HG02938 (cell line): ENCODE data around the gene APAF1.
"Not testable (repeated sequence)": the region's sequence is repeated elsewhere in the genome, so short reads cannot be mapped to it uniquely, and the experiment has no call there.

Source experiments
- ATAC-seq: cut with Tn5 transposase; IDR thresholded peaks from one replicate; pipeline ENCODE4 v1.9.1; 2021; ENCODE audit warnings: mild to moderate bottlenecking, moderate library complexity; ENCODE audit not compliant: unreplicated experiment

APAF1 gene, protein sequence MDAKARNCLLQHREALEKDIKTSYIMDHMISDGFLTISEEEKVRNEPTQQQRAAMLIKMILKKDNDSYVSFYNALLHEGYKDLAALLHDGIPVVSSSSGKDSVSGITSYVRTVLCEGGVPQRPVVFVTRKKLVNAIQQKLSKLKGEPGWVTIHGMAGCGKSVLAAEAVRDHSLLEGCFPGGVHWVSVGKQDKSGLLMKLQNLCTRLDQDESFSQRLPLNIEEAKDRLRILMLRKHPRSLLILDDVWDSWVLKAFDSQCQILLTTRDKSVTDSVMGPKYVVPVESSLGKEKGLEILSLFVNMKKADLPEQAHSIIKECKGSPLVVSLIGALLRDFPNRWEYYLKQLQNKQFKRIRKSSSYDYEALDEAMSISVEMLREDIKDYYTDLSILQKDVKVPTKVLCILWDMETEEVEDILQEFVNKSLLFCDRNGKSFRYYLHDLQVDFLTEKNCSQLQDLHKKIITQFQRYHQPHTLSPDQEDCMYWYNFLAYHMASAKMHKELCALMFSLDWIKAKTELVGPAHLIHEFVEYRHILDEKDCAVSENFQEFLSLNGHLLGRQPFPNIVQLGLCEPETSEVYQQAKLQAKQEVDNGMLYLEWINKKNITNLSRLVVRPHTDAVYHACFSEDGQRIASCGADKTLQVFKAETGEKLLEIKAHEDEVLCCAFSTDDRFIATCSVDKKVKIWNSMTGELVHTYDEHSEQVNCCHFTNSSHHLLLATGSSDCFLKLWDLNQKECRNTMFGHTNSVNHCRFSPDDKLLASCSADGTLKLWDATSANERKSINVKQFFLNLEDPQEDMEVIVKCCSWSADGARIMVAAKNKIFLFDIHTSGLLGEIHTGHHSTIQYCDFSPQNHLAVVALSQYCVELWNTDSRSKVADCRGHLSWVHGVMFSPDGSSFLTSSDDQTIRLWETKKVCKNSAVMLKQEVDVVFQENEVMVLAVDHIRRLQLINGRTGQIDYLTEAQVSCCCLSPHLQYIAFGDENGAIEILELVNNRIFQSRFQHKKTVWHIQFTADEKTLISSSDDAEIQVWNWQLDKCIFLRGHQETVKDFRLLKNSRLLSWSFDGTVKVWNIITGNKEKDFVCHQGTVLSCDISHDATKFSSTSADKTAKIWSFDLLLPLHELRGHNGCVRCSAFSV (N-terminal part only)

DNA sequence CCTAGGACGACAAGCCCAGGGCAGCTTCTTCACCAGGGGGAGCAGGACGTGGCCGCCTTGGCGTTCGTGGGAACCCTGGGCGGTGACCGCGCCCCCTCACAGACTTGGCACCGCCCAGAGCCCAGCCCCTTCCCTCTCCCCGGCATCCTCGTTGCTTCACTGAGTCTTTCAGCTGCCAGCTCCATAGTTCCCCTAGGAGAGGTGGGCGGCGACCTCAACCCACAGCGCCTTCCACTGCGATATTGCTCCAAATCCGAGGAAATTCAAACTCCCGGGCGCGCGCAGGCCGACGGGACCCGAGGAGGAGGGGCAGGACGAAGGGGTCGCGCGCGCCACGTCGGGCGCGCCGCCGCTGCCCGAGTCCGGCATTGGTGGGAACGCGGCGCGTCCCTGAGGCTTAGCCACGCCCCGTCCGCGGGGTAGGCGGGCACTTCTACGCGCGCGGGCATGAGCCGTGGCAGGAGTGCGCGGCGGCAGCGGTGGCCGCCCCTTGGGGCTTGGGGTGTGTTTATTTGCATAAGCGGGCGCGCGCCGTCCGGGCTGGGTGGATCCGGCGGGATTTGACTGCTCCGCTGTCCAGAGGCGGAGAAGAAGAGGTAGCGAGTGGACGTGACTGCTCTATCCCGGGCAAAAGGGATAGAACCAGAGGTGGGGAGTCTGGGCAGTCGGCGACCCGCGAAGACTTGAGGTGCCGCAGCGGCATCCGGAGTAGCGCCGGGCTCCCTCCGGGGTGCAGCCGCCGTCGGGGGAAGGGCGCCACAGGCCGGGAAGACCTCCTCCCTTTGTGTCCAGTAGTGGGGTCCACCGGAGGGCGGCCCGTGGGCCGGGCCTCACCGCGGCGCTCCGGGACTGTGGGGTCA is at the start of gene APAF1, which contains the start of gene IKBIP:
TSS of gene APAF1 (plus strand) at position 579 of the 860 bp plus-strand sequence. CDS start 3,070 bp downstream, outside the sequence.
TSS of gene IKBIP (minus strand) at position 77 of the 860 bp plus-strand sequence. CDS start 87 bp downstream, outside the sequence.
- peak; percentile 76 for ATAC-seq

GRCh38 chr12:98597313-98597712 is 47.8 kb upstream of the APAF1 start:
- ATAC-seq: not testable (repeated sequence)

DNA sequence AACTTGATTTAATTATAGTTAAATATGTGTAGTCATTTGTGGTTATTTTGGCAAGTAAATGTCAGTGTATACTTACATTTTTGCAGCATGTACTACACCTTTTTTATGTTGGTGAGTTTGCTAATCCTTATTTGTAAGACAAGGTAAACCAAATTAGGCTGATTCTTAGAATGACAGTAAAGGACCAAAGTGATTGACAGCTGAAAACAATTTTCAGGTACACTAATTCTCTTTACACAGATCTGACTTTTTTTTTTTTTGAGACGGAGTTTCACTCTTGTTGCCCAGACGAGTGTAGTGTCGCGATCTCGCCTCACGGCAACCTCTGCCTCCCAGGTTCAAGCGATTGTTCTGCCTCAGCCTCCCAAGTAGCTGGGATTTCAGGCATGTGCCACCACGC is 43.2 kb upstream of the APAF1 start:
- ATAC-seq: no peak

- no peak for ATAC-seq
Measured at GRCh38 chr12:98606359-98606988, 38.6 kb upstream of the APAF1 start.

DNA sequence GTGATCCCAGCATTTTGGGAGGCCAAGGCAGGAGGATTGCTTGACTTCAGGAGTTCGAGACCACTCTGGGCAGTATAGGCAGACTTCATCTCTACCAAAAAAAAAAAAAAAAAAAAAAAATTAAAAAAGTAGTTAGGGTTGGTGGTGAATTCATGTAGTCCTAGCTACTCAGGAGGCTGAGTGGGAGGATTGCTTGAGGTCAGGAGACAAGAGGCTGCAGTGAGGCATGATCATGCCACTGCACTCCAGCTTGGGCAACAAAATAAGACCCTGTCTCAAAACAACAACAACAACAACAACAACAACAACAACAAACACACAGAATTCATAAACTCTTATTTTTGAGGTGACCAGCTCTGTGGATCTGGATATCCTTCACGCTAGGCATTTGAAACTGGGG is 34.5 kb upstream of the APAF1 start:
- ATAC-seq: no peak

DNA sequence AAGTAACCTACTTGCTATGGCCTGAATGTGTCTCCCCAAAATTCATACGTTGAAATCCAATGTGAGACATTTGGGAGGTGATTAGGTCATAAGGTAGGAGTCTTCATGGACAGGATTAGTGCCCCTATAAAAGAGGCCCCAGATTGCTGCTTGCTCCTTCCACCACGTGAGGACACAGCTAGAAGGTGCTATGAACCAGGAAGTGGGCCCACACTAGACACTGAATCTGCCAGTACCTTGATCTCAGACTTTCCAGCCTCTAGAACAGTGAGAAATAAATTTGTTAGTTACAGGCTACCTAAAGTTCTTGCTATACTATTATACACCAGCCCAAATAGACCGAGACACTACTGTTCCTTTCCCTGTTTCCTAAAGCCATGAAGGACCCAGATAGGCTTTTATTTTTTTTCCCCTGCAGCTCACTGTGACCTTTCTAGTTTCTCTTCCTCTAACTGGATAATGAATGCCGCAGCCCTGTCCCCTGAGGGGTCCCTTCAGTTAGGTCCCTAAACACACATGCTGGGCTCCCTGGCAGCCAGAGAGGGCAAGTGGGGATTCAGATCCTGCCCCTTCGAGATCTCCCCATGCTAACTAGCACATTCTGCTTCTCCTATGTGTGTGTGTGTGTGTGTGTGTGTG is 32.3 kb upstream of the APAF1 start:
- peak; percentile 86 for ATAC-seq

- ATAC-seq: no peak
Measured at GRCh38 chr12:98618952-98619351, 26.1 kb upstream of the APAF1 start.

- peak; percentile 93 for ATAC-seq
Measured at GRCh38 chr12:98635657-98636323, 9.3 kb upstream of the APAF1 start.

- no peak for ATAC-seq
Measured at GRCh38 chr12:98637068-98637467, 8.0 kb upstream of the APAF1 start.

DNA sequence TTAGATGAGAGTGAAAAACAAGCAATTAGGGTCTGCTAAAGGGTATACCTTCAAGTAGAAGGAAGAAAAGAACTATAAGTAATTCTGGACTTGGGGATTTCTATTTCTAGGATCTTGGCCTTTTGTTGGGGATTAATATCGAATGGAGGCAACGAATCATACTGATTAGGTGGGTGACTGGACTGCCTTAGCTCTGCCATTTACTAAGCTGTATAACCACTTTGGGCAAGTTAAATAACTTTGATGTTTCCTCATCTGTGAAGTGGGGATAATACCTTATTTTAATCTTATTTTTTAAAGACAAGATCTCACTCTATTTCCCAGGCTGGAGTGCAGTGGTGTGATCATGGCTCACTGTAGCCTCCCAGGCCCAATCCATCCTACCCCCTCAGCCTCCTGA is 7.1 kb upstream of the APAF1 start:
- no peak for ATAC-seq

GRCh38 chr12:98639491-98639890 is 5.6 kb upstream of the APAF1 start:
- no peak for ATAC-seq

GRCh38 chr12:98642801-98643200 is 2.3 kb upstream of the APAF1 start:
- ATAC-seq: not testable (repeated sequence)

DNA sequence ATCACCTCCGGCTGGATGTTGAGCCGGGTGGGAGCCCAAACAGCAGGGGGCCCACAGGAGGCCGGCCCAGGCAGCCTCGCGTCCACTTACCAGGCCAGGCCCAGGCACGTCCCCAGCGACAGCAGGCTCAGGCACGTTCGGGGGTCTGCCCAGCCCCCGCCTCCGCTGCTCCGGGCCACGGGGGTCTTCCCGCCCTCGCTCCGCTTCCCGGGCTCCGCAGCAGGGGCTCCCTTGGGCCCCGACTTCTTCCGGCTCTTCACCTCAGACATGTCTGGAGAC is 718 bp upstream of the APAF1 start:
- peak; percentile 22 for ATAC-seq

DNA sequence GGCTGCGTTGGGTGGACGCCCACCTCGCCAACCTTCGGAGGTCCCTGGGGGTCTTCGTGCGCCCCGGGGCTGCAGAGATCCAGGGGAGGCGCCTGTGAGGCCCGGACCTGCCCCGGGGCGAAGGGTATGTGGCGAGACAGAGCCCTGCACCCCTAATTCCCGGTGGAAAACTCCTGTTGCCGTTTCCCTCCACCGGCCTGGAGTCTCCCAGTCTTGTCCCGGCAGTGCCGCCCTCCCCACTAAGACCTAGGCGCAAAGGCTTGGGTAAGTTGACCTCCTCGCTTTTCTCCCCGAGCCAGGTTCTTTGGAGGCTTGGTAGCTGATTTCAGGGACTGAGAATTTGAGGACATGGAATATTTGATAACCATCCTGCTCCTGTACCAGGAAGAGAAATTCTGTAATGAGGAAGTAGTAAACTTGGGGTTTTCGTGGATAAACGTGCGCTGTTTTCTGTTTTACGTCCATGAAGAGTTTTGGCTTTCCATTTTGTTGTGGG is 530 bp downstream of the APAF1 start:
- ATAC-seq: peak; percentile 2

GRCh38 chr12:98646294-98647090 is 1.4 kb downstream of the APAF1 start:
- ATAC-seq: no peak

DNA sequence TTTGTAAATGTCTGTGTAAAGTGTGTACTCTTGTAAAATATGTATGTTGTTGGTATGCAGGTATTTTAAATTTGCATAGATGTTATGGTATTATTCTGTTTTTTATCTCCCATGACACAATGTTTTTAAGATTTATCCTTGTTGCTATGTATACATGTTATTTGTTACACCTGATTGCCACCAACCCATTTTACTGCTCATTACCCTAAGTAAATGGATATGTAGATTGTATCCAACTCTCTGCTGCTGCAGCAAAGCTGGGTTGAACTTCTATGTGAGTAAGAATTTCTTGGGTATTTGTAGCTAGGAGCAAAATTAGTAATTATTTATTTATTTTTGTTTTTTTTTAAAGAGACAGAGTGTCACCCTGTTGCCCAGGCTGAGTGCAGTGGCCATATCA is 6.2 kb downstream of the APAF1 start:
- ATAC-seq: no peak

- ATAC-seq: peak; percentile 47
Measured at GRCh38 chr12:98653866-98654493, 8.9 kb downstream of the APAF1 start.
